Endothelial cell of umbilical vein (primary cell): ENCODE results near the gene MCF2L. TPM values are rescaled to one million over a fixed set of nuclear protein-coding genes. Genes with fewer than 3 reads are reported as not detected.

ENCODE experiments used
- BruUV-seq: library from RNA; stranded (reverse); fragments of 400-500 nt; replicated peaks from 2 replicates; lab custom pipeline; 2021; lab: Mats Ljungman, UMichigan
- CTCF ChIA-PET: fragments of 300-600, 350-600 bp; sonication (Branson Sonifier 250); formaldehyde crosslinking; loops from one replicate; lab custom pipeline; 2021; ENCODE audit warnings: antibody characterized with exemption, inconsistent platforms; lab: Charles Lee
- POLR2A ChIA-PET: fragments of 300-600, 350-600 bp; sonication (Branson Sonifier 250); formaldehyde crosslinking; loops from one replicate; lab custom pipeline; 2021; ENCODE audit warnings: antibody characterized with exemption, inconsistent platforms; lab: Charles Lee
- DNase-seq: peaks from one replicate; pipeline ENCODE4 v3.0.0-alpha.2; 2011; ENCODE audit warnings: low read depth, low spot score
- FAIRE-seq: peaks from 2 replicates; lab custom pipeline; 2011; peaks lifted over from hg19 to GRCh38; lab: Jason Lieb, UNC
- H2AFZ ChIP-seq: 2 replicates; pipeline ENCODE4 v1.6.0; 2012; ENCODE audit warnings: low read depth, low read length, control low read depth, inconsistent platforms
- H3K27ac ChIP-seq: 2 replicates; pipeline ENCODE4 v1.5.1; 2011; ENCODE audit warnings: low read depth, mild to moderate bottlenecking, control low read depth, low read length, moderate library complexity; ENCODE audit not compliant: insufficient read depth
- H3K27me3 ChIP-seq, 2 experiments: 2 replicates each; pipeline versions ENCODE4 v1.6.0 to v1.6.1; 2011; ENCODE audit warnings: low read length in 2 of 2, mixed read lengths in 1 of 2; ENCODE audit not compliant: control insufficient read depth in 2 of 2, insufficient read depth in 2 of 2
- H3K36me3 ChIP-seq, 2 experiments: 2 replicates in 1 of 2; 3 replicates in 1 of 2; pipeline ENCODE4 v1.5.1; 2011; ENCODE audit warnings: low read length in 2 of 2, mild to moderate bottlenecking in 1 of 2, moderate library complexity in 1 of 2; ENCODE audit not compliant: control insufficient read depth in 2 of 2, insufficient read depth in 2 of 2; ENCODE audit errors: extremely low read depth in 1 of 2
- H3K4me1 ChIP-seq: 3 replicates; pipeline ENCODE4 v1.5.1; 2011; ENCODE audit warnings: mild to moderate bottlenecking, low read length; ENCODE audit not compliant: control insufficient read depth, insufficient read depth; ENCODE audit errors: extremely low read depth
- H3K4me2 ChIP-seq: 2 replicates; pipeline ENCODE4 v1.6.1; 2011; ENCODE audit warnings: low read length, control low read depth, mixed read lengths; ENCODE audit not compliant: insufficient read depth
- H3K4me3 ChIP-seq, 3 experiments: fragments of 200-600 bp in 1 of 3; sonication (generic), shearing (Covaris generic) in 1 of 3; replicated peaks in 1 of 3; 2 replicates each; pipeline ENCODE4 v1.5.1; 2011 to 2016; ENCODE audit warnings: control low read depth in 3 of 3, low read length in 3 of 3, mild to moderate bottlenecking in 2 of 3, inconsistent platforms in 1 of 3, low read depth in 1 of 3, moderate library complexity in 1 of 3; ENCODE audit not compliant: insufficient read depth in 1 of 3
- H3K79me2 ChIP-seq: 2 replicates; pipeline ENCODE4 v1.6.0; 2012; ENCODE audit warnings: low read length, inconsistent platforms; ENCODE audit not compliant: control insufficient read depth, insufficient read depth
- H3K9ac ChIP-seq: replicated peaks from 2 replicates; pipeline ENCODE3; 2011; ENCODE audit warnings: low read length, control low read depth; ENCODE audit not compliant: insufficient read depth; ENCODE audit errors: extremely low read depth
- H3K9me1 ChIP-seq: replicated peaks from 3 replicates; pipeline ENCODE4 v1.6.0; 2011; ENCODE audit warnings: mild to moderate bottlenecking, low read length; ENCODE audit not compliant: control insufficient read depth, insufficient read depth; ENCODE audit errors: extremely low read depth
- H3K9me3 ChIP-seq: replicated peaks from 2 replicates; pipeline ENCODE4 v1.5.1; 2012; ENCODE audit warnings: low read length, inconsistent platforms; ENCODE audit not compliant: control insufficient read depth, insufficient read depth
- H4K20me1 ChIP-seq: replicated peaks from 2 replicates; pipeline ENCODE3; 2011; ENCODE audit warnings: mild to moderate bottlenecking, low read length; ENCODE audit not compliant: control insufficient read depth, insufficient read depth; ENCODE audit errors: extremely low read depth
- EZH2 ChIP-seq: IDR thresholded peaks from 2 replicates; pipeline ENCODE4 v1.6.1; 2012; ENCODE audit warnings: borderline replicate concordance, low read depth, mild to moderate bottlenecking, moderate library complexity, low read length, inconsistent platforms; ENCODE audit not compliant: severe bottlenecking
- FOS ChIP-seq: IDR thresholded peaks from 2 replicates; pipeline ENCODE4 v1.6.1; 2011; ENCODE audit warnings: mild to moderate bottlenecking, low read length, moderate library complexity, borderline replicate concordance; ENCODE audit not compliant: insufficient read depth
- GATA2 ChIP-seq: IDR thresholded peaks from 2 replicates; pipeline ENCODE4 v1.7.0; 2011; ENCODE audit warnings: low read depth, mild to moderate bottlenecking, moderate library complexity, mixed read lengths, low read length; ENCODE audit not compliant: insufficient read length, insufficient read depth
- JUN ChIP-seq: IDR thresholded peaks from 2 replicates; pipeline ENCODE4 v1.6.1; 2011; ENCODE audit warnings: borderline replicate concordance, low read depth; ENCODE audit not compliant: insufficient read length, insufficient read depth
- MYC ChIP-seq: IDR thresholded peaks from one replicate; pipeline ENCODE4 v1.6.1; 2011; ENCODE audit warnings: mild to moderate bottlenecking, low read depth, low read length
- POLR2A ChIP-seq: IDR thresholded peaks from 2 replicates; pipeline ENCODE4 v1.6.1; 2012; ENCODE audit warnings: low read depth, mild to moderate bottlenecking, control low read depth, low read length
- POLR2AphosphoS5 ChIP-seq: IDR thresholded peaks from 2 replicates; pipeline ENCODE4 v1.6.1; 2012; ENCODE audit warnings: low read depth, mild to moderate bottlenecking, control low read depth, low read length, moderate library complexity; ENCODE audit not compliant: insufficient read depth
- dilution Hi-C: fragments of 300-500 bp; cut with MboI; formaldehyde crosslinking; loops from one replicate; pipeline ENCODE4 v1.15.0; 2019; ENCODE audit warnings: low sequenced_read_pairs; ENCODE audit not compliant: extremely low pct_ligation_motif_present
- intact Hi-C: fragments of 100-400 bp; cut with micrococcal nuclease; formaldehyde crosslinking; loops from one replicate; pipeline ENCODE4 v1.10.0; 2022
- polyA plus RNA-seq, 4 experiments: library from polyadenylated mRNA; depleted of rRNA in 3 of 4; stranded (reverse) in 3 of 4; unstranded in 1 of 4; fragments of >200 nt; gene quantifications; 2 replicates each; pipeline versions ENCODE4 v1.2.1 to v1.2.3, GENCODE V29; 2011 to 2012; ENCODE audit warnings: missing spikeins in 1 of 4
- total RNA-seq: library from RNA; stranded (reverse); gene quantifications from 2 replicates; pipeline ENCODE4 v1.2.3, GENCODE V29; 2021
- TF ChIP-seq, protein P1 (sequence below), 2 donors: IDR thresholded peaks; 1 replicate in 1 of 2; 2 replicates in 1 of 2; pipeline ENCODE4 v1.5.1; 2011; ENCODE audit warnings: low read length in 2 of 2, mild to moderate bottlenecking in 2 of 2, moderate library complexity in 2 of 2, control low read depth in 1 of 2, inconsistent platforms in 1 of 2, low read depth in 1 of 2; ENCODE audit not compliant: insufficient read depth in 1 of 2; ENCODE audit errors: extremely low read depth in 1 of 2
- TF ChIP-seq, protein P2 (sequence below): IDR thresholded peaks from 2 replicates; pipeline ENCODE4 v1.6.1; 2011; ENCODE audit not compliant: insufficient read depth, insufficient read length

Gene MCF2L
- total and polyA plus RNA-seq, 2 donors (not counting 3 experiments of a cell fraction or from before 2014, with no cell fraction given): 0.33 to 0.58 TPM

DNA sequence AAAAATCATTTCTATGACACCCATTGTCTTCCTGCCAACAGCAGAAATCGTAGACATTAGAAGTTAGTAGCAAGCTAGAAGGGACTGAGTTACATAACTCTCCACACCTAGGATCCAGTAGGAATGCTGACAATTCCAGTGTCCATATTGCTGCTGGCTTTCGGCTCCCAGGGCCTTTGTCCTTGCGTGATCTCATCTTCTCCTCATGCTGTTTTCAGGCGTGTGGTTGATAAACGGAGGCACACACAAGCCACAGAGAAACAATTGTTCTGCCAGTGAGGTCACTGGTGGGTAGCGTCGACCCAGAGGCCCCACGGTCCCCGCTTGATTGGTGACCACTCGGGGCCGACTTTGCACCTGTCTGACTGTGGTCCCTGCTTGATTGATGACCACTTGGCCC is 104.9 kb downstream of the MCF2L start:
- Histone ChIP-seq H3K4me2 (no peak overlapping the region), H3K9me3 (no peaks in the 10 kb centered on the region), H3K79me2 (no peaks in the 10 kb centered on the region), H3K9me1 (no peaks in the 10 kb centered on the region), H3K27ac (no peak overlapping the region), H3K27me3 (no peaks in the 10 kb centered on the region), H4K20me1 (no peaks in the 10 kb centered on the region), H3K4me1 (no peaks in the 10 kb centered on the region), H3K36me3 (no peaks in the 10 kb centered on the region), H2AFZ (no peak overlapping the region), H3K9ac (no peak overlapping the region), H3K4me3 (no peak overlapping the region)
- DNase-seq (no peak), FAIRE-seq (no peak)
- POLR2A ChIA-PET: no interaction called here
- intact Hi-C loops (no loop called here), dilution Hi-C loops (no loop called here)
- no TSS peak for BruUV-seq
- CTCF ChIA-PET: no interaction called here
- no peak for TF ChIP-seq MYC
- TF ChIP-seq, protein P1, sequence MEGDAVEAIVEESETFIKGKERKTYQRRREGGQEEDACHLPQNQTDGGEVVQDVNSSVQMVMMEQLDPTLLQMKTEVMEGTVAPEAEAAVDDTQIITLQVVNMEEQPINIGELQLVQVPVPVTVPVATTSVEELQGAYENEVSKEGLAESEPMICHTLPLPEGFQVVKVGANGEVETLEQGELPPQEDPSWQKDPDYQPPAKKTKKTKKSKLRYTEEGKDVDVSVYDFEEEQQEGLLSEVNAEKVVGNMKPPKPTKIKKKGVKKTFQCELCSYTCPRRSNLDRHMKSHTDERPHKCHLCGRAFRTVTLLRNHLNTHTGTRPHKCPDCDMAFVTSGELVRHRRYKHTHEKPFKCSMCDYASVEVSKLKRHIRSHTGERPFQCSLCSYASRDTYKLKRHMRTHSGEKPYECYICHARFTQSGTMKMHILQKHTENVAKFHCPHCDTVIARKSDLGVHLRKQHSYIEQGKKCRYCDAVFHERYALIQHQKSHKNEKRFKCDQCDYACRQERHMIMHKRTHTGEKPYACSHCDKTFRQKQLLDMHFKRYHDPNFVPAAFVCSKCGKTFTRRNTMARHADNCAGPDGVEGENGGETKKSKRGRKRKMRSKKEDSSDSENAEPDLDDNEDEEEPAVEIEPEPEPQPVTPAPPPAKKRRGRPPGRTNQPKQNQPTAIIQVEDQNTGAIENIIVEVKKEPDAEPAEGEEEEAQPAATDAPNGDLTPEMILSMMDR (IDR thresholded peaks at IDR 0.05; ENCODE audit: extremely low read depth in 1 of 2, insufficient read depth in 1 of 2, low read depth in 1 of 2, low read length in 2 of 2): no peak

DNA sequence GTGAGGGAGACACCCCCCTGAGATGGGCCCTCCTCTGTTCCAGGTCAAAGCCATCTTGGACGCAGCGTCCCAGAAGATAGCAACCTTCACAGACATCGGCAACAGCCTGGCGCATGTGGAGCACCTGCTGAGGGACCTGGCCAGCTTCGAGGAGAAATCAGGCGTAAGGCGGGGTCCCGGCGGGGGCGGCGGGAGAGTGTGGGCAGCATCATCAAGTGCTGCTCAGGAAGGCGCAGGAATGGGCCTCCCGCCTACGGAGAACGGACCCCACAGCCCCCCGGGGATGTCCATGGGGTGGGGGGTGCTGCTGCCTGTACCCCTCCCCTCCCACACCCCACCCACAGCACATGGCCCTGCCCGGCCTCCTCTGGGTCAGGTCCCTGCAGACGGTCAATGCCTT is 105.4 kb downstream of the MCF2L start:
- no peak for FAIRE-seq
- ChIA-PET POLR2A (no interaction called here), CTCF (no interaction called here)
- no peak overlapping the region for H3K9ac ChIP-seq
- intact Hi-C loops (no loop called here), dilution Hi-C loops (no loop called here)
- no peak overlapping the region for H2AFZ ChIP-seq
- TF ChIP-seq FOS: no peak
- no peak for TF ChIP-seq GATA2
- TF ChIP-seq, protein P1 (IDR thresholded peaks at IDR 0.05; ENCODE audit: extremely low read depth in 1 of 2, insufficient read depth in 1 of 2, low read depth in 1 of 2, low read length in 2 of 2): no peak
- TF ChIP-seq, protein P2, sequence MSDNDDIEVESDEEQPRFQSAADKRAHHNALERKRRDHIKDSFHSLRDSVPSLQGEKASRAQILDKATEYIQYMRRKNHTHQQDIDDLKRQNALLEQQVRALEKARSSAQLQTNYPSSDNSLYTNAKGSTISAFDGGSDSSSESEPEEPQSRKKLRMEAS: no peak
- no peak for TF ChIP-seq POLR2A
- TF ChIP-seq EZH2: no peak
- no peak for TF ChIP-seq MYC
- no peak for TF ChIP-seq POLR2AphosphoS5
- TF ChIP-seq JUN: no peak
- no TSS peak for BruUV-seq
- DNase-seq: no peak
- no peaks in the 10 kb centered on the region for H3K27me3 ChIP-seq
- no peaks in the 10 kb centered on the region for H3K4me1 ChIP-seq
- H3K36me3 ChIP-seq: no peaks in the 10 kb centered on the region
- H4K20me1 ChIP-seq: no peaks in the 10 kb centered on the region
- H3K27ac ChIP-seq: no peak overlapping the region
- H3K9me1 ChIP-seq: no peaks in the 10 kb centered on the region
- H3K79me2 ChIP-seq: no peaks in the 10 kb centered on the region
- H3K4me2 ChIP-seq: no peak overlapping the region
- H3K9me3 ChIP-seq: no peaks in the 10 kb centered on the region
- no peak overlapping the region for H3K4me3 ChIP-seq
